Liver (tissue), 9 donors: ENCODE measurements around the gene PFN1. TPM values are rescaled to one million over a fixed set of nuclear protein-coding genes. Genes with fewer than 3 reads are reported as not detected.

Experiments used
- DNase-seq: peaks from one replicate; pipeline ENCODE4 v3.0.0-alpha.2; 2017; ENCODE audit warnings: low spot score
- H3K27ac ChIP-seq, 2 donors: one replicate each; pipeline ENCODE4 v1.7.0; 2013; ENCODE audit warnings: inconsistent platforms in 2 of 2, low read length in 2 of 2, control low read depth in 1 of 2, low read depth in 1 of 2, mild to moderate bottlenecking in 1 of 2
- H3K27me3 ChIP-seq, 4 donors: one replicate each; pipeline versions ENCODE4 v1.6.1 to v1.7.0; 2013; ENCODE audit warnings: low read length in 3 of 4, inconsistent platforms in 1 of 4, mild to moderate bottlenecking in 1 of 4, moderate library complexity in 1 of 4; ENCODE audit not compliant: control insufficient read depth in 4 of 4, insufficient read depth in 4 of 4
- H3K36me3 ChIP-seq, 4 donors: one replicate each; pipeline versions ENCODE4 v1.6.1 to v1.7.0; 2013; ENCODE audit warnings: low read length in 3 of 4, mild to moderate bottlenecking in 3 of 4, low read depth in 1 of 4, moderate library complexity in 1 of 4; ENCODE audit not compliant: control insufficient read depth in 4 of 4, insufficient read depth in 3 of 4
- H3K4me1 ChIP-seq, 4 donors: one replicate each; pipeline versions ENCODE4 v1.6.1 to v1.7.0; 2013; ENCODE audit warnings: low read length in 3 of 4, mild to moderate bottlenecking in 3 of 4, moderate library complexity in 1 of 4; ENCODE audit not compliant: control insufficient read depth in 4 of 4, insufficient read depth in 4 of 4
- H3K4me3 ChIP-seq, 3 donors: one replicate each; pipeline versions ENCODE4 v1.6.1 to v1.7.0; 2013; ENCODE audit warnings: low read length in 3 of 3, control low read depth in 1 of 3, low read depth in 1 of 3, mild to moderate bottlenecking in 1 of 3
- H3K9ac ChIP-seq, 2 donors: one replicate each; pipeline ENCODE4 v1.7.0; 2013; ENCODE audit warnings: low read length in 2 of 2, mild to moderate bottlenecking in 2 of 2, moderate library complexity in 2 of 2, control low read depth in 1 of 2, low read depth in 1 of 2
- H3K9me3 ChIP-seq, 4 donors: one replicate each; pipeline versions ENCODE4 v1.6.1 to v1.7.0; 2013; ENCODE audit warnings: low read length in 3 of 4; ENCODE audit not compliant: control insufficient read depth in 4 of 4
- ATF3 ChIP-seq: IDR thresholded peaks from 2 replicates; pipeline ENCODE4 v1.6.1; 2016; ENCODE audit warnings: antibody characterized with exemption
- CTCF ChIP-seq: fragments of 150-350 bp; IDR thresholded peaks from 2 replicates; pipeline ENCODE4 v1.5.1; 2017; ENCODE audit warnings: improper control_type of control experiment, low read depth, low read length; ENCODE audit not compliant: missing input control
- EGR1 ChIP-seq, 2 donors: IDR thresholded peaks; 2 replicates each; pipeline ENCODE4 v1.6.1; 2016 to 2018; ENCODE audit warnings: antibody characterized with exemption in 2 of 2, low read depth in 2 of 2
- FOXA2 ChIP-seq: IDR thresholded peaks from 2 replicates; pipeline ENCODE4 v1.6.1; 2016; ENCODE audit warnings: antibody characterized with exemption
- HNF4A ChIP-seq, 2 donors: conservative IDR thresholded peaks; 2 replicates each; pipeline ENCODE4 v1.6.1; 2016; ENCODE audit warnings: antibody characterized with exemption in 2 of 2, mild to moderate bottlenecking in 2 of 2
- HNF4G ChIP-seq: IDR thresholded peaks from 2 replicates; pipeline ENCODE4 v1.6.1; 2016; ENCODE audit warnings: antibody characterized with exemption
- MAX ChIP-seq: IDR thresholded peaks from 2 replicates; pipeline ENCODE4 v1.6.1; 2016; ENCODE audit warnings: antibody characterized with exemption
- NR2F2 ChIP-seq: IDR thresholded peaks from 2 replicates; pipeline ENCODE4 v1.6.1; 2016; ENCODE audit warnings: antibody characterized with exemption
- RAD21 ChIP-seq, 2 donors: IDR thresholded peaks; 2 replicates each; pipeline ENCODE4 v1.6.1; 2016; ENCODE audit warnings: antibody characterized with exemption in 2 of 2, mild to moderate bottlenecking in 2 of 2
- RXRA ChIP-seq, 2 donors: IDR thresholded peaks; 2 replicates each; pipeline ENCODE4 v1.6.1; 2017 to 2018; ENCODE audit warnings: antibody characterized with exemption in 2 of 2, mild to moderate bottlenecking in 1 of 2
- TAF1 ChIP-seq: conservative IDR thresholded peaks from 2 replicates; pipeline ENCODE4 v1.6.1; 2016; ENCODE audit warnings: antibody characterized with exemption, mild to moderate bottlenecking
- YY1 ChIP-seq: IDR thresholded peaks from 2 replicates; pipeline ENCODE4 v1.6.1; 2016; ENCODE audit warnings: antibody characterized with exemption, mild to moderate bottlenecking
- WGBS: extraction: QIAGEN DNeasy Blood & Tissue Kit; methylation state at CpG from one replicate; pipeline ENCODE4 v1.1.7; 2013; 5-methylcytosine and 5-hydroxymethylcytosine counted together
- polyA plus RNA-seq, 2 donors: library from polyadenylated mRNA; stranded (reverse) in 1 of 2; unstranded in 1 of 2; fragments of 200-250 nt in 1 of 2; fragments of >200 nt in 1 of 2; fragmentation: Nextera tagmentation in 1 of 2; extraction: Ambion mirVana in 1 of 2; gene quantifications; one replicate each; pipeline versions ENCODE4 v1.2.1 to v1.2.3, GENCODE V29; 2013 to 2015
- total RNA-seq, 2 donors: library from RNA; depleted of rRNA; stranded (reverse); fragments of >200 nt; gene quantifications; one replicate each; pipeline ENCODE4 v1.2.3, GENCODE V29; 2014
- TF ChIP-seq, protein P1 (sequence below): IDR thresholded peaks from 2 replicates; pipeline ENCODE4 v1.6.1; 2016; ENCODE audit warnings: antibody characterized with exemption, mild to moderate bottlenecking
- TF ChIP-seq, protein P2 (sequence below): IDR thresholded peaks from 2 replicates; pipeline ENCODE4 v1.6.1; 2016; ENCODE audit warnings: antibody characterized with exemption
- donor health status: healthy.
- donor health status: healthy.
- donor health status: healthy.
- donor health status: healthy.
- donor health status: healthy.

PFN1 gene
- total and polyA plus RNA-seq, 4 donors, result 150 to 672 (median 580) TPM

DNA sequence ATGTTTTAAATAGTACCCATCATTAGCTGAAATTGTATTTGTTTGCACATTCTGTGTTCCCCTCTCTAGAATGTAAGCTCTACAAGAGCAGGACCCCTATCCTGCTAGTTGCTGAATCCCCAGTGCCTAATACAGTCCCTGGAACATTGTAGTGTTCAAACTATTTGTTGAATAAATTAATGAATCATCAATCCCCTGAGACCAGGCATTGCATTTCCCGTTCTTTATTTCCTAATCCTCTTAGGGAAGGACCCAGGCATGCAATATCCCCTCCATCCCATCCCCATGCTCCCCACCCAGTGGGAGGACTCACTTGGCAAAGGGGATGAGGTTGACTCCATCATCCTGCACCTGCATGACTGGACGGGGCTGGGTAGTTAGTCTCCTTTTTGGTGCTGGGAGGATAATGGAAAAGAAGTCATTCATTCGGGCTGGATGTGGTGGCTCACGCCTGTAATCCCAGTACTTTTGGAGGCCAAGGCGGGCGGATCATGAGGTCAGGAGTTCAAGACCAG lies 45.8 kb upstream of the PFN1 start:
- no peaks in the 10 kb centered on the region for H3K9me3 ChIP-seq
- H3K27ac ChIP-seq, result no peak overlapping the region
- H3K27me3 ChIP-seq, result no peaks in the 10 kb centered on the region
- WGBS, result 96% methylated on average over 6 of the region's 6 CpGs
- no peak overlapping the region for H3K9ac ChIP-seq
- H3K4me3 ChIP-seq, result no peak overlapping the region
- no peak for TF ChIP-seq YY1
- TF ChIP-seq HNF4A (conservative IDR thresholded peaks at IDR 0.05), result no peak
- no peak for TF ChIP-seq FOXA2
- no peak for TF ChIP-seq MAX
- TF ChIP-seq EGR1 (IDR thresholded peaks at IDR 0.05; ENCODE audit: low read depth in 2 of 2), result no peak
- no peak for TF ChIP-seq RAD21 (IDR thresholded peaks at IDR 0.05)
- TF ChIP-seq TAF1, result no peak
- no peak for TF ChIP-seq ATF3
- TF ChIP-seq, protein P1, sequence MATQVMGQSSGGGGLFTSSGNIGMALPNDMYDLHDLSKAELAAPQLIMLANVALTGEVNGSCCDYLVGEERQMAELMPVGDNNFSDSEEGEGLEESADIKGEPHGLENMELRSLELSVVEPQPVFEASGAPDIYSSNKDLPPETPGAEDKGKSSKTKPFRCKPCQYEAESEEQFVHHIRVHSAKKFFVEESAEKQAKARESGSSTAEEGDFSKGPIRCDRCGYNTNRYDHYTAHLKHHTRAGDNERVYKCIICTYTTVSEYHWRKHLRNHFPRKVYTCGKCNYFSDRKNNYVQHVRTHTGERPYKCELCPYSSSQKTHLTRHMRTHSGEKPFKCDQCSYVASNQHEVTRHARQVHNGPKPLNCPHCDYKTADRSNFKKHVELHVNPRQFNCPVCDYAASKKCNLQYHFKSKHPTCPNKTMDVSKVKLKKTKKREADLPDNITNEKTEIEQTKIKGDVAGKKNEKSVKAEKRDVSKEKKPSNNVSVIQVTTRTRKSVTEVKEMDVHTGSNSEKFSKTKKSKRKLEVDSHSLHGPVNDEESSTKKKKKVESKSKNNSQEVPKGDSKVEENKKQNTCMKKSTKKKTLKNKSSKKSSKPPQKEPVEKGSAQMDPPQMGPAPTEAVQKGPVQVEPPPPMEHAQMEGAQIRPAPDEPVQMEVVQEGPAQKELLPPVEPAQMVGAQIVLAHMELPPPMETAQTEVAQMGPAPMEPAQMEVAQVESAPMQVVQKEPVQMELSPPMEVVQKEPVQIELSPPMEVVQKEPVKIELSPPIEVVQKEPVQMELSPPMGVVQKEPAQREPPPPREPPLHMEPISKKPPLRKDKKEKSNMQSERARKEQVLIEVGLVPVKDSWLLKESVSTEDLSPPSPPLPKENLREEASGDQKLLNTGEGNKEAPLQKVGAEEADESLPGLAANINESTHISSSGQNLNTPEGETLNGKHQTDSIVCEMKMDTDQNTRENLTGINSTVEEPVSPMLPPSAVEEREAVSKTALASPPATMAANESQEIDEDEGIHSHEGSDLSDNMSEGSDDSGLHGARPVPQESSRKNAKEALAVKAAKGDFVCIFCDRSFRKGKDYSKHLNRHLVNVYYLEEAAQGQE, result no peak
- TF ChIP-seq NR2F2, result no peak
- no peak for TF ChIP-seq RXRA (IDR thresholded peaks at IDR 0.05)
- TF ChIP-seq HNF4G, result no peak
- TF ChIP-seq, protein P2, sequence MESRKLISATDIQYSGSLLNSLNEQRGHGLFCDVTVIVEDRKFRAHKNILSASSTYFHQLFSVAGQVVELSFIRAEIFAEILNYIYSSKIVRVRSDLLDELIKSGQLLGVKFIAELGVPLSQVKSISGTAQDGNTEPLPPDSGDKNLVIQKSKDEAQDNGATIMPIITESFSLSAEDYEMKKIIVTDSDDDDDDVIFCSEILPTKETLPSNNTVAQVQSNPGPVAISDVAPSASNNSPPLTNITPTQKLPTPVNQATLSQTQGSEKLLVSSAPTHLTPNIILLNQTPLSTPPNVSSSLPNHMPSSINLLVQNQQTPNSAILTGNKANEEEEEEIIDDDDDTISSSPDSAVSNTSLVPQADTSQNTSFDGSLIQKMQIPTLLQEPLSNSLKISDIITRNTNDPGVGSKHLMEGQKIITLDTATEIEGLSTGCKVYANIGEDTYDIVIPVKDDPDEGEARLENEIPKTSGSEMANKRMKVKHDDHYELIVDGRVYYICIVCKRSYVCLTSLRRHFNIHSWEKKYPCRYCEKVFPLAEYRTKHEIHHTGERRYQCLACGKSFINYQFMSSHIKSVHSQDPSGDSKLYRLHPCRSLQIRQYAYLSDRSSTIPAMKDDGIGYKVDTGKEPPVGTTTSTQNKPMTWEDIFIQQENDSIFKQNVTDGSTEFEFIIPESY, result no peak
- no peak for TF ChIP-seq CTCF
- no peak for DNase-seq
- H3K36me3 ChIP-seq, result no peaks in the 10 kb centered on the region
- H3K4me1 ChIP-seq, result peaks cover 3 to 16% (median 11%) of the 10 kb centered on the region in 4 donors
